ENCODE data around the gene SPIN1. TPM values are rescaled to one million over a fixed set of nuclear protein-coding genes. Genes with fewer than 3 reads are reported as not detected.
A peak's percentile ranks its signal among the peaks of the same experiment; 100 is the strongest.

SPIN1 gene
- total and polyA plus RNA-seq, 12 donors, result 36.3 to 79.9 (median 57.4) TPM

DNA sequence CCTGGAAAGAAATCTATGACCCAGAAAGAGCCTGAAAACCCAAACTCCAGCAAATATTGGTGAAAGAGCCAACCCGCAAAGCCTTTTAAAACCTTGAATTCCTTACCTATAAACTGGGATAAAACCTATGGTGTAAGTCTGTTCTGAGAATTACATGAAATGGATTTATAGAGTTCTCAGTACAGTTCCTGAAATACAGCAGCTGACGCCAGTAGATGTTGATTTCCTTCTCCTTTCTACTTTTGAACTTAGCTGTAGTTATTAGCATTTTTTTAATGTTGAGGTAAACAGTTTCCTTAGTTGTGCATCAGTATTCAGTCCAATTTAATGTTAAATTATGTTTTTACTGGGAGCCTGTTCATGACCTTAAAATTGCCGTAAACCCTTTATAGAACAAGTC lies 3.7 kb downstream of the SPIN1 start:
- intact Hi-C loops (cut with DNase I), result no loop called here
- no peaks in the 10 kb centered on the region for H3K9me3 ChIP-seq (replicated peaks in 1 of 3)
- peak overlapping the region in 2 of 5 donors; percentile 32 to 96 for H3K27ac ChIP-seq
- DNase-seq, result no peak
- no peaks in the 10 kb centered on the region for H3K36me3 ChIP-seq (replicated peaks in 1 of 2)
- H3K27me3 ChIP-seq, result no peaks in the 10 kb centered on the region
- TF ChIP-seq, protein P1, sequence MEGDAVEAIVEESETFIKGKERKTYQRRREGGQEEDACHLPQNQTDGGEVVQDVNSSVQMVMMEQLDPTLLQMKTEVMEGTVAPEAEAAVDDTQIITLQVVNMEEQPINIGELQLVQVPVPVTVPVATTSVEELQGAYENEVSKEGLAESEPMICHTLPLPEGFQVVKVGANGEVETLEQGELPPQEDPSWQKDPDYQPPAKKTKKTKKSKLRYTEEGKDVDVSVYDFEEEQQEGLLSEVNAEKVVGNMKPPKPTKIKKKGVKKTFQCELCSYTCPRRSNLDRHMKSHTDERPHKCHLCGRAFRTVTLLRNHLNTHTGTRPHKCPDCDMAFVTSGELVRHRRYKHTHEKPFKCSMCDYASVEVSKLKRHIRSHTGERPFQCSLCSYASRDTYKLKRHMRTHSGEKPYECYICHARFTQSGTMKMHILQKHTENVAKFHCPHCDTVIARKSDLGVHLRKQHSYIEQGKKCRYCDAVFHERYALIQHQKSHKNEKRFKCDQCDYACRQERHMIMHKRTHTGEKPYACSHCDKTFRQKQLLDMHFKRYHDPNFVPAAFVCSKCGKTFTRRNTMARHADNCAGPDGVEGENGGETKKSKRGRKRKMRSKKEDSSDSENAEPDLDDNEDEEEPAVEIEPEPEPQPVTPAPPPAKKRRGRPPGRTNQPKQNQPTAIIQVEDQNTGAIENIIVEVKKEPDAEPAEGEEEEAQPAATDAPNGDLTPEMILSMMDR (IDR thresholded peaks at IDR 0.05), result no peak
- TF ChIP-seq POLR2A (IDR thresholded peaks at IDR 0.05), result no peak
- 78 to 89% (median 82%) methylated on average over 3 of the region's 3 CpGs for WGBS, 4 donors
- peaks cover 0 to 47% of the 10 kb centered on the region in 2 donors for H3K4me1 ChIP-seq (replicated peaks in 1 of 2)
- no peak overlapping the region for H3K4me3 ChIP-seq

DNA sequence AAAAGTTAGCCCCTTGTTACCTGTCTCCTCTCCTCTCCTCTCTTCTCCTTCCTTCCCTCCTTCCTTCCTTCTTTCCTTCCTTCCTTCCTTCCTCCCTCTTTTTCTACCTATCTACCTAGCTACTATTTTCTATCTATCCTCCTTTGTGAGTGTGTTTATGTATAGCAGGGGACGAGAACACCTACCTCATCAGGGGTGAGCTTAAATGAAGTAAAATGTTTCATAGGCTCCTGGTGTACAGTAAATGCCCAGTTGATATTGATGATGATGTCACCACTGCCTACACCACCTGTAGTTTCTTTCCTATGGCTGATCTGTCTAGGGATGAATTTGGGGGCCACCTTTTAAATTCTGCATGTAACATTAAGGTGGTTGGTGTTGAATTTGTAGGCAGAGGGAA lies 4.3 kb downstream of the SPIN1 start:
- intact Hi-C loops (cut with DNase I), result no loop called here
- WGBS, 4 donors, result 83 to 100% (median 91%) methylated on average over 1 of the region's 1 CpG
- H3K27me3 ChIP-seq, result no peaks in the 10 kb centered on the region
- no peaks in the 10 kb centered on the region for H3K36me3 ChIP-seq (replicated peaks in 1 of 2)
- DNase-seq, result no peak
- TF ChIP-seq, protein P1 (IDR thresholded peaks at IDR 0.05), result no peak
- no peak for TF ChIP-seq POLR2A (IDR thresholded peaks at IDR 0.05)
- H3K4me3 ChIP-seq, result no peak overlapping the region
- peaks cover 0 to 48% of the 10 kb centered on the region in 2 donors for H3K4me1 ChIP-seq (replicated peaks in 1 of 2)
- no peaks in the 10 kb centered on the region for H3K9me3 ChIP-seq (replicated peaks in 1 of 3)
- H3K27ac ChIP-seq, result peak overlapping the region in 2 of 5 donors; percentile 4 to 32

DNA sequence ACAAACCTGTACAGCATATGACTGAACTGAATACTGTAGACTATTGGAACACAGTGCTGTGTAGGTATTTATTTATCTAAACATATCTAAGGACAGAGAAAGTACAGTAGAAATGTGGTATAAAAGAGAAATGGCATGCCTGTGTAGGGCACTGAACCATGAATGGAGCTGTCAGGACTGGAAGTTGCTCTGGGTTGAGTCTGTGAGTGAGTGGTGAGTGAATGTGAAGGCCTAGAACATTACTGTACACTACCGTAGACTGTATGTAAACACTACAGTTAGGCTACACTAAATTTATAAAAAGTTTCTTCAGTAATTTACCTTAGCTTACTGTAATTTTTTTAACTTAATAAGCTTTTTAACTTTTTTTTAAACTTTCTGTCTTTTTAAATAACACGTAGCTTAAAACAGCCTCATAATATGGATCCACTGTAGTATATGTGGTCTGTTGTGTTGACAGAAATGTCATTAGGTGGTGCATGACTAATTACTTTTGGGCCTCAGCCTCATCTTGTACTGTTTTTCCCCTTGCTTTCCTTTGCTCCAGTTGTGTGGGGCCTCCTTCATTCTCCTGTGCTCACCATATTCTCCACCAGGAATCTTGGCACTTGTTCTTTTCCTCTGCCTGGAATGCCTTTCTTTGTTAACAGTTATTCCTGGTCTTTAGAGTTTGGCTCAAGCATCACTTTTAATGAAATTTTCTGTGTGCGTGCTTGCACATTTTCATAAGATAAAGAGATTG lies 8.8 kb downstream of the SPIN1 start:
- Histone ChIP-seq H3K4me1 (replicated peaks in 1 of 2) (peaks cover 6 to 41% of the 10 kb centered on the region in 2 donors), H3K36me3 (replicated peaks in 1 of 2) (peaks cover 0 to 3% of the 10 kb centered on the region in 2 donors), H3K27me3 (no peaks in the 10 kb centered on the region), H3K9me3 (replicated peaks in 1 of 3) (no peaks in the 10 kb centered on the region), H3K4me3 (no peak overlapping the region), H3K27ac (no peak overlapping the region)
- 85 to 89% (median 86%) methylated on average over 3 of the region's 3 CpGs for WGBS, 4 donors
- no peak for DNase-seq
- intact Hi-C loops (cut with DNase I), result no loop called here
- TF ChIP-seq, protein P1 (IDR thresholded peaks at IDR 0.05), result no peak
- TF ChIP-seq POLR2A (IDR thresholded peaks at IDR 0.05), result no peak

DNA sequence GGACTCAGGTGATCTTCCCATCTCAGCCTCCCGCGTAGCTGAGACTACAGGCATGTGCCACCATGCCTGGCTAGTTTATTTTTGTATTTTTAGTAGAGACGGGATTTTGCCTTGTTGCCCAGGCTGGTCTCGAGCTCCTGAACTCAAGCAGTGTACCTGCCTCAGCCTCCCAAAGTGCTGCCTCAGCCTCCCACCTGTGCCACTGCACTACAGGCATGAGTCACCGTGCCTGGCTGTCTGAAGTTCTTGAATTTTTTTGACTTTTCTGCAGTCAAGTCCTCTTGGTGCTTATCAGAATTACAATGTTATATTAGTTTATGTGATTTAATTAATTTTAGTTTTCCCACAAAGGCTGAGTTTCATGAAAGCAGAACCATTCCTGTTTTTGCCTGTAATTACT lies 9.8 kb downstream of the SPIN1 start:
- WGBS, 4 donors, result 85 to 90% (median 86%) methylated on average over 3 to 5 of the region's 5 CpGs
- Histone ChIP-seq H3K9me3 (replicated peaks in 1 of 3) (no peaks in the 10 kb centered on the region), H3K27me3 (no peaks in the 10 kb centered on the region), H3K27ac (no peak overlapping the region), H3K4me1 (replicated peaks in 1 of 2) (peaks cover 6 to 31% of the 10 kb centered on the region in 2 donors), H3K36me3 (replicated peaks in 1 of 2) (peaks cover 0 to 3% of the 10 kb centered on the region in 2 donors), H3K4me3 (no peak overlapping the region)
- TF ChIP-seq, protein P1 (IDR thresholded peaks at IDR 0.05), result no peak
- TF ChIP-seq POLR2A (IDR thresholded peaks at IDR 0.05), result no peak
- no peak for DNase-seq
- intact Hi-C loops (cut with DNase I), result no loop called here
